ENCODE results near the gene PDIA4.

DNA sequence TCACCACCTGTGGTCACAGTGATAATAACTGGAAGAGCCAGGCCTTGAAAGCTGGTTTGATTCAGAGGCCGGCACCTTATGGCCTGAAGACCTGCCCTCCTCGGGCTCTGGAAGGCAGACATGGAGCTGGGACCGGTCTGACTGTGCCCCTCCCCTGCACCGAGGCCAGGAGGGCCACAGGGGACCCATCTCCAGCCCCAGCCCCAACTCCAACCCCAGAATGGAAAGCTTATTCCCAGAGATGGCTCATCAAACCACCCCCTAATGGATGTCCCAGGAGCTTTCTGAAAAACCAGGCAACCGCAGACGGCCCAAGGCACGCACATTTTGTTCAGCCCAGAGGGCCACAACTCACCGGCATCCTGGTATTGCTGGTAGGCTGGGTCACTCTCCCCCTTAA, 16.8 kb downstream of the PDIA4 start:
- TF ChIP-seq ZNF274 (IDR thresholded peaks at IDR 0.05; ENCODE audit: low read depth, low read length), result no peak
- no peak for TF ChIP-seq YY1 (IDR thresholded peaks at IDR 0.05; ENCODE audit: insufficient read depth, insufficient read length)

Data from NT2/D1 (cell line).